ENCODE data around the gene SPATA18.

DNA sequence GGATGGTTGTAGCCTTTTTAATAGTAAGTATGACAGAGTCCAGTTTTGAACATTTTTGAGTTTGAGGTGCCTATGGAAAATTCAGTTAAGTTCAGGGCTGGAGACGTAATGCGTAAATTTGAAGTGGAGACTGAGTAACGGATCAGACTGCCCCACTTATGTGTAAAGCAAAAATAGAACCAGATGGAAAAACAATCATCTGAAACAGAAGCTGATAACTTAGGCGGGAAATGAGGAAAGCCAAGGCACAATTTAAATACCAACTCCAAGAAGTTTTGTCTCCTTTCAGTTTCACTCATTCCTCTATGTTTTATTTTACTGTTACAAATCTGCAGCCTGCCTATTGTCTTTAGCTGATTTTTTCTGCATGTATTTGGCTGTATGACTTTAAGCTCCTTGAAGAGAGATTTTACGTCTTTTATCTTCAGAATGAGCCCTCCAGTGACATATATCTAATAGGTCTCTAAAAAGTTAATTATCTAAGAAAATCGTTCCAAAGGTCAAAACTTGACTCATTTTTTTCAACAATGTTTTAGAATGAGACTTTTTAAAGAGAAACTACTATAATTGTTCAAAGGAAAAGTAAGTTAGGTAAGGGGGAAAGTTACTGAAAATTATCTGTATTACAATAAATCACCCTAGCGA is 14.1 kb upstream of the SPATA18 start:
- TF ChIP-seq TAF1 (IDR thresholded peaks at IDR 0.05; ENCODE audit: low read depth) = no peak
- TF ChIP-seq, protein P1, sequence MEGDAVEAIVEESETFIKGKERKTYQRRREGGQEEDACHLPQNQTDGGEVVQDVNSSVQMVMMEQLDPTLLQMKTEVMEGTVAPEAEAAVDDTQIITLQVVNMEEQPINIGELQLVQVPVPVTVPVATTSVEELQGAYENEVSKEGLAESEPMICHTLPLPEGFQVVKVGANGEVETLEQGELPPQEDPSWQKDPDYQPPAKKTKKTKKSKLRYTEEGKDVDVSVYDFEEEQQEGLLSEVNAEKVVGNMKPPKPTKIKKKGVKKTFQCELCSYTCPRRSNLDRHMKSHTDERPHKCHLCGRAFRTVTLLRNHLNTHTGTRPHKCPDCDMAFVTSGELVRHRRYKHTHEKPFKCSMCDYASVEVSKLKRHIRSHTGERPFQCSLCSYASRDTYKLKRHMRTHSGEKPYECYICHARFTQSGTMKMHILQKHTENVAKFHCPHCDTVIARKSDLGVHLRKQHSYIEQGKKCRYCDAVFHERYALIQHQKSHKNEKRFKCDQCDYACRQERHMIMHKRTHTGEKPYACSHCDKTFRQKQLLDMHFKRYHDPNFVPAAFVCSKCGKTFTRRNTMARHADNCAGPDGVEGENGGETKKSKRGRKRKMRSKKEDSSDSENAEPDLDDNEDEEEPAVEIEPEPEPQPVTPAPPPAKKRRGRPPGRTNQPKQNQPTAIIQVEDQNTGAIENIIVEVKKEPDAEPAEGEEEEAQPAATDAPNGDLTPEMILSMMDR (IDR thresholded peaks at IDR 0.05; ENCODE audit: poor library complexity, severe bottlenecking) = no peak
- no peak for TF ChIP-seq RAD21 (conservative IDR thresholded peaks at IDR 0.05)
- TF ChIP-seq POLR2AphosphoS5 (IDR thresholded peaks at IDR 0.05) = no peak
- TF ChIP-seq, protein P2, sequence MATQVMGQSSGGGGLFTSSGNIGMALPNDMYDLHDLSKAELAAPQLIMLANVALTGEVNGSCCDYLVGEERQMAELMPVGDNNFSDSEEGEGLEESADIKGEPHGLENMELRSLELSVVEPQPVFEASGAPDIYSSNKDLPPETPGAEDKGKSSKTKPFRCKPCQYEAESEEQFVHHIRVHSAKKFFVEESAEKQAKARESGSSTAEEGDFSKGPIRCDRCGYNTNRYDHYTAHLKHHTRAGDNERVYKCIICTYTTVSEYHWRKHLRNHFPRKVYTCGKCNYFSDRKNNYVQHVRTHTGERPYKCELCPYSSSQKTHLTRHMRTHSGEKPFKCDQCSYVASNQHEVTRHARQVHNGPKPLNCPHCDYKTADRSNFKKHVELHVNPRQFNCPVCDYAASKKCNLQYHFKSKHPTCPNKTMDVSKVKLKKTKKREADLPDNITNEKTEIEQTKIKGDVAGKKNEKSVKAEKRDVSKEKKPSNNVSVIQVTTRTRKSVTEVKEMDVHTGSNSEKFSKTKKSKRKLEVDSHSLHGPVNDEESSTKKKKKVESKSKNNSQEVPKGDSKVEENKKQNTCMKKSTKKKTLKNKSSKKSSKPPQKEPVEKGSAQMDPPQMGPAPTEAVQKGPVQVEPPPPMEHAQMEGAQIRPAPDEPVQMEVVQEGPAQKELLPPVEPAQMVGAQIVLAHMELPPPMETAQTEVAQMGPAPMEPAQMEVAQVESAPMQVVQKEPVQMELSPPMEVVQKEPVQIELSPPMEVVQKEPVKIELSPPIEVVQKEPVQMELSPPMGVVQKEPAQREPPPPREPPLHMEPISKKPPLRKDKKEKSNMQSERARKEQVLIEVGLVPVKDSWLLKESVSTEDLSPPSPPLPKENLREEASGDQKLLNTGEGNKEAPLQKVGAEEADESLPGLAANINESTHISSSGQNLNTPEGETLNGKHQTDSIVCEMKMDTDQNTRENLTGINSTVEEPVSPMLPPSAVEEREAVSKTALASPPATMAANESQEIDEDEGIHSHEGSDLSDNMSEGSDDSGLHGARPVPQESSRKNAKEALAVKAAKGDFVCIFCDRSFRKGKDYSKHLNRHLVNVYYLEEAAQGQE (IDR thresholded peaks at IDR 0.05; ENCODE audit: borderline replicate concordance) = no peak
- TF ChIP-seq EZH2 (IDR thresholded peaks at IDR 0.05; ENCODE audit: borderline replicate concordance, insufficient read depth, low read length, poor library complexity, severe bottlenecking) = no peak
- TF ChIP-seq MXI1 (conservative IDR thresholded peaks at IDR 0.05; ENCODE audit: poor library complexity, severe bottlenecking) = no peak
- TF ChIP-seq EP300 (conservative IDR thresholded peaks at IDR 0.05; ENCODE audit: poor library complexity, severe bottlenecking) = no peak
- TF ChIP-seq SMC3 (conservative IDR thresholded peaks at IDR 0.05; ENCODE audit: poor library complexity) = no peak

Measured in neural cell (in vitro differentiated cells).